ENCODE results near the gene SPINT1.

SPINT1 gene, protein sequence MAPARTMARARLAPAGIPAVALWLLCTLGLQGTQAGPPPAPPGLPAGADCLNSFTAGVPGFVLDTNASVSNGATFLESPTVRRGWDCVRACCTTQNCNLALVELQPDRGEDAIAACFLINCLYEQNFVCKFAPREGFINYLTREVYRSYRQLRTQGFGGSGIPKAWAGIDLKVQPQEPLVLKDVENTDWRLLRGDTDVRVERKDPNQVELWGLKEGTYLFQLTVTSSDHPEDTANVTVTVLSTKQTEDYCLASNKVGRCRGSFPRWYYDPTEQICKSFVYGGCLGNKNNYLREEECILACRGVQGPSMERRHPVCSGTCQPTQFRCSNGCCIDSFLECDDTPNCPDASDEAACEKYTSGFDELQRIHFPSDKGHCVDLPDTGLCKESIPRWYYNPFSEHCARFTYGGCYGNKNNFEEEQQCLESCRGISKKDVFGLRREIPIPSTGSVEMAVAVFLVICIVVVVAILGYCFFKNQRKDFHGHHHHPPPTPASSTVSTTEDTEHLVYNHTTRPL

DNA sequence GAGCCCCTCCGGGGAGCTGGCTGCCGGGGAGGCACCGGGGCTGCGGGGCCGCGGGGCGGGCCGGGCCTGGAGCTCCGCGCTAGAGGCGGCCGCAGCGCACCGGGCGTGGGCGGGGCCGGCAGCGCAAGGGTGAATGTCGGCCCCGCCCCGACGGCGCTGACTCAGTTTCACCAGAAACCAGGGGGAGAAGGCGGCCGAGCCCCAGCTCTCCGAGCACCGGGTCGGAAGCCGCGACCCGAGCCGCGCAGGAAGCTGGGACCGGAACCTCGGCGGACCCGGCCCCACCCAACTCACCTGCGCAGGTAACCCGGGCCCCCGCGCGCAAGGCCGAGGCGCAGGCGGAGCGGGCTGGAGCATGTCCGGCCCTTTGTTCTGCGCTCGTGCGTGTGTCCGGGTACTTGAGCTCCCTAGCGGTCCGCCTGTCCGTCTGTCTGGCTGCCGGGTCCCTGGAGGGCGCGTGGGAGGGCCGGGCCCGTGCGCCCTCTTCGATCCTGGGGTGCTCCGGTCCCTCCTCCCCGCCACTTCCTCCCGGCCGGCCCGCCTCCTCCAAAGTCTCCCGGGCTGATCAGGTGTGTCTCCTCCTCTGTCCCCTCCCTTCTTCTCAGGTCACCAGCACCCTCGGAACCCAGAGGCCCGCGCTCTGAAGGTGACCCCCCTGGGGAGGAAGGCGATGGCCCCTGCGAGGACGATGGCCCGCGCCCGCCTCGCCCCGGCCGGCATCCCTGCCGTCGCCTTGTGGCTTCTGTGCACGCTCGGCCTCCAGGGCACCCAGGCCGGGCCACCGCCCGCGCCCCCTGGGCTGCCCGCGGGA lies at the start of gene SPINT1:
SPINT1 (plus strand) TSS at position 164 of the 811 bp plus-strand sequence; CDS start at position 671, 507 bp downstream.
- Mint-ChIP-seq H3K36me3 (no peaks in the 10 kb centered on the region), H3K9me3 (no peaks in the 10 kb centered on the region), H3K4me3 (peak within 1 kb of the TSS; percentile 83), H3K27ac (peak within 1 kb of the TSS; percentile 58), H3K4me1 (peaks cover 28% of the 10 kb centered on the region), H3K27me3 (no peaks in the 10 kb centered on the region)
- DNase-seq (ENCODE audit: low spot score in 2 of 2): peak; percentile 25 to 56
- ATAC-seq (ENCODE audit: low read depth): peak; percentile 55

GRCh38 chr15:40796041-40796440 lies 47.8 kb upstream of the SPINT1 start:
- H3K27ac Mint-ChIP-seq: no peak overlapping the region
- DNase-seq (ENCODE audit: low spot score in 2 of 2) (no peak), ATAC-seq (ENCODE audit: low read depth) (no peak)
- no peaks in the 10 kb centered on the region for H3K9me3 Mint-ChIP-seq
- H3K27me3 Mint-ChIP-seq: no peaks in the 10 kb centered on the region
- H3K4me3 Mint-ChIP-seq: no peak overlapping the region
- peaks cover 11% of the 10 kb centered on the region for H3K4me1 Mint-ChIP-seq
- peaks cover 12% of the 10 kb centered on the region for H3K36me3 Mint-ChIP-seq

- no peaks in the 10 kb centered on the region for H3K27me3 Mint-ChIP-seq
- ATAC-seq (ENCODE audit: low read depth) (no peak), DNase-seq (ENCODE audit: low spot score in 2 of 2) (no peak)
- peaks cover 14% of the 10 kb centered on the region for H3K36me3 Mint-ChIP-seq
- H3K4me3 Mint-ChIP-seq: no peak overlapping the region
- no peak overlapping the region for H3K27ac Mint-ChIP-seq
- H3K9me3 Mint-ChIP-seq: no peaks in the 10 kb centered on the region
- peaks cover 12% of the 10 kb centered on the region for H3K4me1 Mint-ChIP-seq
Observed at GRCh38 chr15:40796512-40796911, 47.3 kb upstream of the SPINT1 start.

GRCh38 chr15:40799523-40799922 lies 44.3 kb upstream of the SPINT1 start:
- peaks cover 12% of the 10 kb centered on the region for H3K36me3 Mint-ChIP-seq
- H3K4me3 Mint-ChIP-seq: no peak overlapping the region
- H3K27ac Mint-ChIP-seq: no peak overlapping the region
- DNase-seq (ENCODE audit: low spot score in 2 of 2) (no peak), ATAC-seq (ENCODE audit: low read depth) (no peak)
- H3K27me3 Mint-ChIP-seq: no peaks in the 10 kb centered on the region
- peaks cover 18% of the 10 kb centered on the region for H3K4me1 Mint-ChIP-seq
- no peaks in the 10 kb centered on the region for H3K9me3 Mint-ChIP-seq

DNA sequence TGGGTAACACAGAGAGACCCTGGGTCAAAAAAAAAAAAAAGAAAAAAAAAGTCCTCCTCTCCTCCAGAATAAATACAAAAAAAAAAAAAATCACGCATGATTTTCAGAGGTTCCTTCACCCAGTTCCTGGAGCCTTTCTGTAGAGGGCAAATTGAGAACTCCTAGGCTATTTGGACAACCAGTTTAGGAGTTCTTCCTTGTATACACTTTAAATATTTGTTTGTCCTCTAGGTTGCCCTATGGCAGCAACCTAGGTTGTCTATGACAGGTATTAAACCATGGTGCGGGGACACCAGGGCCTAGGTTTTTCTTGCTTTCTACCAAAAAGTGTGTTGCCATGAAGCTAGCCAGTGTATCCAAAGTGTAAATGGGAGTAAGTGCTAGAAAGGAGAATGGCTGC lies 40.8 kb upstream of the SPINT1 start:
- peaks cover 11% of the 10 kb centered on the region for H3K36me3 Mint-ChIP-seq

GRCh38 chr15:40803688-40804087 lies 40.2 kb upstream of the SPINT1 start:
- Mint-ChIP-seq H3K4me1 (peaks cover 18% of the 10 kb centered on the region), H3K27me3 (no peaks in the 10 kb centered on the region), H3K9me3 (no peaks in the 10 kb centered on the region), H3K27ac (no peak overlapping the region), H3K36me3 (peaks cover 7% of the 10 kb centered on the region), H3K4me3 (no peak overlapping the region)
- DNase-seq (ENCODE audit: low spot score in 2 of 2) (no peak), ATAC-seq (ENCODE audit: low read depth) (no peak)

More for the DNA sequence above, 40.8 kb upstream of the SPINT1 start:
- Mint-ChIP-seq H3K27ac (no peak overlapping the region), H3K4me1 (peaks cover 19% of the 10 kb centered on the region), H3K4me3 (no peak overlapping the region), H3K27me3 (no peaks in the 10 kb centered on the region), H3K9me3 (no peaks in the 10 kb centered on the region)
- ATAC-seq (ENCODE audit: low read depth): no peak
- no peak for DNase-seq (ENCODE audit: low spot score in 2 of 2)

DNA sequence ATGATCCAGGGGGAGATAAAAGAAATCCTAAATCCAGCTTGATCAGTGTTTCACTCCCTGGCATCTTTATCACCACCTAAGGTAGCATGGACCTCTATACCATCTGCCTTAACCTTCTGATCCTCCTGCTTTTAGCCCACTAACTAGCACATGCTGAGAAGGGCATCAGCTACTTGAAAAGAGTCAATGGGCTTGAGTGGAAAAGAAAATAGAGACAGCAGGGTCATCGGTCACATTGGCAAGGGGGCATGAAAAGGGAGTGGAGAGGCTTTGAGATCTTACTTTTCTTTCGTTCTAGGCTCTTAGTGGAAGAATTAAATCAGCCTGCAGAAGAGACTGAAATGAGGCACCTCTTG lies 37.2 kb upstream of the SPINT1 start:
- H3K36me3 Mint-ChIP-seq: peaks cover 7% of the 10 kb centered on the region
- H3K27me3 Mint-ChIP-seq: no peaks in the 10 kb centered on the region
- ATAC-seq (ENCODE audit: low read depth): no peak
- H3K4me1 Mint-ChIP-seq: peaks cover 16% of the 10 kb centered on the region
- no peaks in the 10 kb centered on the region for H3K9me3 Mint-ChIP-seq
- peak overlapping the region; percentile 91 for H3K27ac Mint-ChIP-seq
- no peak for DNase-seq (ENCODE audit: low spot score in 2 of 2)
- H3K4me3 Mint-ChIP-seq: peak overlapping the region; percentile 97

DNA sequence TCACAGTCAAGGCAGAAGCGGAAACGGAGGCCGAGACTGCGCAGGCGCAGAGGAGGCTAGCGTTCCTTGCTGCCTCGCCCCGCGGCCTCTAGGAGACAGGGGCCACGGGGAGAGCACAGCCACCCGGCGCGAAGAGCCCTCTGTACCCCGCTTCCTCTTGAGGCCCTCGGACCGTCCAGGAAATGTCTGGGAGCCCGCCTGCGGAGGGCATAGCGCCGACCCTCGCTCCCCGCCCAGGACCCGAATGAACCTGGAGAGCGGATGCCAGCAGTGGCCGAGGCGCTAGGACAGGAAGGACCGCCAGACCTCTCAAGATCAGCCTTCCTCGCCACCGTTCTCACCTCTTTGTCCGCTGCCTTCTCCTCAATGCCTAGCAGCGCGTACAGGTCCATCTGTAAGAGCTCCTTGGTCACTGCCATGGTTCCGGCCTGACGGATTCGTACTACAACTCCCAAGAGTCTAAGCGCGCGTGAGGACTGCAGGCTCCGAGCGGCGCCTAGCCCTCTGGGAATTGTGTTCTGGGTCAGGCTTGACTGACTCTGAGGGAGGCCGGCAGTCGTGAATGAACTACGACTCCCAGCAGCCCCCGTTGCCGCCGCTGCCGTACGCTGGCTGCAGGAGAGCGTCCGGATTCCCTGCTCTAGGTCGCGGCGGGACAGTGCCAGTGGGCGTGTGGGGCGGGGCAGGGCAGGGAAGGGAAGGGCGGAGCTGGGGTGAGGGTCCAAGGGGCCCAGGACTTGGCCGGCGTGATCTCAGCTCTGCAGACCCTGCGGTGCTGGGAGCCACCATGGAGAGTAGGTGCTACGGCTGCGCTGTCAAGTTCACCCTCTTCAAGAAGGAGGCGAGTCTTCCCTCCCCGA lies 36.6 kb upstream of the SPINT1 start, which contains the start of the genes DNAJC17 and ZFYVE19:
DNAJC17 (minus strand) TSS at position 446 of the 860 bp plus-strand sequence; CDS start at position 419, 27 bp downstream.
ZFYVE19 (plus strand) TSS at position 62 of the 860 bp plus-strand sequence; CDS start at position 563, 501 bp downstream.
- H3K27me3 Mint-ChIP-seq: no peaks in the 10 kb centered on the region
- peak; percentile 89 to 91 for DNase-seq (ENCODE audit: low spot score in 2 of 2)
- H3K36me3 Mint-ChIP-seq: peaks cover 4% of the 10 kb centered on the region
- H3K27ac Mint-ChIP-seq: peak within 1 kb of the TSS; percentile 91
- H3K9me3 Mint-ChIP-seq: no peaks in the 10 kb centered on the region
- H3K4me3 Mint-ChIP-seq: peak within 1 kb of the TSS; percentile 97
- peak; percentile 95 for ATAC-seq (ENCODE audit: low read depth)
- H3K4me1 Mint-ChIP-seq: peaks cover 11% of the 10 kb centered on the region

DNA sequence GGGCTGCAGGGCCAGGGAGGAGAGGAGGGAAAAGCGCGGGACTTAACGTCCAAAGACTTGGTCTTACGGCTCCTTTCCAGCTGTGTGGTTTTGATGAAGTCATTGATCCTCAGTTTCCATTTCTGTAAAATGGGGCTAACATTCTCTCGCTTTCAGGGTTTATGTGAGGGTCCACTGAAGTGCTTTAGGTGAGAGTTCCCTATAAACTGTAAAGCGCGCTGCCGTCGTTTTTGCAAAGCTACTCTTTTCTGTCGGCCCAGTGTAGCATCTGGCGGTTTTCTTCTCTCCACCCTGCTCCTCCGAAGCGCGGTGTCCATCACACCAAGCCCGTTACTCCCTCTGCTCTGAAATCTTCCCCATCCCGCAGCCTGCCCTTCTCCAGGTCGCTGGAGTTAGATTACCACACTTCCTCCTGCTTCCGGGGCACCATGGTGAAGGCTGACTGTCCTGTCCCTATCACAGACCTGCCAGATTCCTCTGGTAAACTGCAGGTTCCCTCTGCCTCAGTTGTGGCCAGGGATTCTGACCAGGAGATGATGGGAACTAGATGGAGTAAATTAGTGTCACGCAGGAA lies 35.9 kb upstream of the SPINT1 start:
- ATAC-seq (ENCODE audit: low read depth): no peak
- Mint-ChIP-seq H3K9me3 (no peaks in the 10 kb centered on the region), H3K4me3 (peak overlapping the region; percentile 97), H3K36me3 (peaks cover 6% of the 10 kb centered on the region), H3K27ac (no peak overlapping the region), H3K27me3 (no peaks in the 10 kb centered on the region), H3K4me1 (peaks cover 10% of the 10 kb centered on the region)
- no peak for DNase-seq (ENCODE audit: low spot score in 2 of 2)

DNA sequence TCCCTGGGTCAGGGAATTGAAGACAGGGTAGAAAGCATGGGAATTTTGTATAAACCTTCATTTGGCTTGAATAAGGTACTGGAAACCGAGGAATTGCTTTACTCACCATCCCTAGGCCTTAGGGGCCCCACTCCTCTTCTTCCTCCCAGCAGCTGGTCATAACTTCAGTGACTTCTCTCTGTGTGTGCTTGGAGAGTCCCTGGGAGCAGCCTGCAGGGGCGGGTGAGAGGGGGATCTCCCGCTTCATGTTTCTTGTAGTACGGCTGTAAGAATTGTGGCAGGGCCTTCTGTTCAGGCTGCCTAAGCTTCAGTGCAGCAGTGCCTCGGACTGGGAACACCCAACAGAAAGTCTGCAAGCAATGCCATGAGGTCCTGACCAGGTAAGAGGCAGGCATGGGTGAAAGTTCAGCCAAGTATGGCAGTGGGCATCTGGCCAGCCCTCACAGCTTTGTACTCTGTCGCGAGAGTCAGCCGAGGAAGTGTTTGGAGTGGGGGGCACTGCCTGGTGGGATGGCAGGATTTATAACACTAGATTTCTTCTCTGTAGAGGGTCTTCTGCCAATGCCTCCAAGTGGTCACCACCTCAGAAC lies 34.9 kb upstream of the SPINT1 start:
- Mint-ChIP-seq H3K27me3 (no peaks in the 10 kb centered on the region), H3K4me3 (no peak overlapping the region), H3K9me3 (no peaks in the 10 kb centered on the region), H3K27ac (no peak overlapping the region), H3K4me1 (peaks cover 10% of the 10 kb centered on the region), H3K36me3 (peaks cover 10% of the 10 kb centered on the region)
- DNase-seq (ENCODE audit: low spot score in 2 of 2) (no peak), ATAC-seq (ENCODE audit: low read depth) (no peak)

DNA sequence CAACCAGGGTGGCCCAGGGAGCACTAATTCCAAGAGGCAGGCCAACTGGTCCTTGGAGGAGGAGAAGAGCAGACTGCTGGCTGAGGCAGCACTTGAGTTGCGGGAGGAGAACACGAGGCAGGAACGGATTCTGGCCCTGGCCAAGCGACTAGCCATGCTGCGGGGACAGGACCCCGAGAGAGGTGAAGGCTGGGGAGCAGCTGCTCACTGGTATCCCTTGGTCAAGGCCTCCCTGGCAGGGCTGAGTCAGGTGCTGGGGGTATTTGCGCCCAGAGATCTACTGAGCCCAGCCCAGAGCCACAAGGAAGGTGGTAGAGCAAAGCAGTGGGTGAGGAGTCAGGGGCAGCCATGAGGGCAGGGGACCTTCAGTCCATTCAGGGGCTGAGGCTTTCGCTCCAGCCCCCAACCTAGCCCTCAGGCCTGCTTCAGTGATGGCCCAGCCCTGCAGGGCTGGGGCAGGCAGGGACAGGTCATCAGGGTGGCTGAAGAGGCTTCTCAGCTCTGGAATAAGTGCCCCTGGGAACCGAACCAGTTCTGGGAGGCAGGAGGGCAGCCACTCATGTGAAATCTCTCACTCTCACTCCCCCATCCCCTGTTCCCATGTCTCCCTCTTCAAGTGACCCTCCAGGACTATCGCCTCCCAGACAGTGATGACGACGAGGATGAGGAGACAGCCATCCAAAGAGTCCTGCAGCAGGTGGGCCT lies 31.0 kb upstream of the SPINT1 start:
- no peaks in the 10 kb centered on the region for H3K27me3 Mint-ChIP-seq
- H3K27ac Mint-ChIP-seq: no peak overlapping the region
- ATAC-seq (ENCODE audit: low read depth): no peak
- peaks cover 8% of the 10 kb centered on the region for H3K4me1 Mint-ChIP-seq
- H3K4me3 Mint-ChIP-seq: no peak overlapping the region
- H3K36me3 Mint-ChIP-seq: peaks cover 17% of the 10 kb centered on the region
- DNase-seq (ENCODE audit: low spot score in 2 of 2): no peak
- H3K9me3 Mint-ChIP-seq: no peaks in the 10 kb centered on the region

DNA sequence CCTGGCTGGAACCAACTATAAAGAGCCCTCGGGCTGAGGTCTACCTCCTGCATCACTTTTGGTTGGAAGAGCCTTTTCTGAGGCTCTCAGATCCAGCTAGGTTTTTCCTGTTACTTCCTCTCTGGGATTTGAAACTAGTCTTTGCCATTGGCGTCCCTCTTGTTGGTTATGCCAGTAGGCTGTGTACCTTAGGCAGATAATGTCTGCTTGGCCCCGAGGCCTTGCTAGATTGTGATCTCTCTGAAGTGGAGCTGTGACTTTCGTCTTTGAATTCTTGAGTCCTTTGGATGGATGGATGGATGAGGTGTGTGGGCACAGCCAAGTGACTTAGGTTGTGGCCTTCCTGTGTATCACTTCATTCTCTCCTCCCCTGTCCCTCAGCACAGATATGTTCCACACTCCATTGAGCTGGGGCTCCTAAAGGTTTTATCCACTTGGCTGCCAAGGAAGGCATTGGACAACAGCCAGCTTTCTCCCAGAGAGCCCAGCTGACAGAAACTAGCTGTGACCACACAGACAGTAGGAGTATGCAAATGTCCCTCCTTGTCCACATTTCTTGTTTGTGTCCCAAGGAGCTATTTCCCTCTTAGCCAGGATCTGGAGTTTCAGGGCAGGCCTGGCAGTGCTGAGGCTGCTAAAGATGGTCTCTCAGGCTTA lies 28.7 kb upstream of the SPINT1 start:
- no peak for ATAC-seq (ENCODE audit: low read depth)
- no peaks in the 10 kb centered on the region for H3K27me3 Mint-ChIP-seq

More for the DNA sequence above, 28.7 kb upstream of the SPINT1 start:
- no peak overlapping the region for H3K27ac Mint-ChIP-seq
- H3K4me1 Mint-ChIP-seq: peaks cover 3% of the 10 kb centered on the region
- no peak overlapping the region for H3K4me3 Mint-ChIP-seq
- no peaks in the 10 kb centered on the region for H3K9me3 Mint-ChIP-seq
- peaks cover 17% of the 10 kb centered on the region for H3K36me3 Mint-ChIP-seq
- no peak for DNase-seq (ENCODE audit: low spot score in 2 of 2)
